PFSK-1 (cell line): ENCODE data around the gene MORN5.

ENCODE experiments used
- FOXP2 ChIP-seq: optimal IDR thresholded peaks from 2 replicates; pipeline ENCODE3; 2011; ENCODE audit warnings: borderline replicate concordance, control low read depth, inconsistent platforms; ENCODE audit not compliant: insufficient read depth; ENCODE audit errors: extremely low read length, extremely low read depth
- POLR2AphosphoS5 ChIP-seq: IDR thresholded peaks from 2 replicates; pipeline ENCODE4 v1.6.1; 2012; ENCODE audit warnings: low read depth, mild to moderate bottlenecking, control low read depth, low read length, moderate library complexity
- SIN3A ChIP-seq: IDR thresholded peaks from 2 replicates; pipeline ENCODE4 v1.6.1; 2012; ENCODE audit warnings: mild to moderate bottlenecking, low read length, moderate library complexity, borderline replicate concordance; ENCODE audit not compliant: insufficient read depth
- TAF1 ChIP-seq: IDR thresholded peaks from 2 replicates; pipeline ENCODE4 v1.6.1; 2012; ENCODE audit warnings: low read length, control low read depth, borderline replicate concordance; ENCODE audit not compliant: insufficient read depth
- TF ChIP-seq, protein P1 (sequence below), 2 experiments: IDR thresholded peaks; 2 replicates each; pipeline versions ENCODE4 v1.6.1 to v1.8.0; 2011 to 2012; ENCODE audit warnings: low read depth in 2 of 2, low read length in 2 of 2, control low read depth in 1 of 2, inconsistent platforms in 1 of 2, mild to moderate bottlenecking in 1 of 2, moderate library complexity in 1 of 2; ENCODE audit not compliant: insufficient read depth in 1 of 2

Gene MORN5

DNA sequence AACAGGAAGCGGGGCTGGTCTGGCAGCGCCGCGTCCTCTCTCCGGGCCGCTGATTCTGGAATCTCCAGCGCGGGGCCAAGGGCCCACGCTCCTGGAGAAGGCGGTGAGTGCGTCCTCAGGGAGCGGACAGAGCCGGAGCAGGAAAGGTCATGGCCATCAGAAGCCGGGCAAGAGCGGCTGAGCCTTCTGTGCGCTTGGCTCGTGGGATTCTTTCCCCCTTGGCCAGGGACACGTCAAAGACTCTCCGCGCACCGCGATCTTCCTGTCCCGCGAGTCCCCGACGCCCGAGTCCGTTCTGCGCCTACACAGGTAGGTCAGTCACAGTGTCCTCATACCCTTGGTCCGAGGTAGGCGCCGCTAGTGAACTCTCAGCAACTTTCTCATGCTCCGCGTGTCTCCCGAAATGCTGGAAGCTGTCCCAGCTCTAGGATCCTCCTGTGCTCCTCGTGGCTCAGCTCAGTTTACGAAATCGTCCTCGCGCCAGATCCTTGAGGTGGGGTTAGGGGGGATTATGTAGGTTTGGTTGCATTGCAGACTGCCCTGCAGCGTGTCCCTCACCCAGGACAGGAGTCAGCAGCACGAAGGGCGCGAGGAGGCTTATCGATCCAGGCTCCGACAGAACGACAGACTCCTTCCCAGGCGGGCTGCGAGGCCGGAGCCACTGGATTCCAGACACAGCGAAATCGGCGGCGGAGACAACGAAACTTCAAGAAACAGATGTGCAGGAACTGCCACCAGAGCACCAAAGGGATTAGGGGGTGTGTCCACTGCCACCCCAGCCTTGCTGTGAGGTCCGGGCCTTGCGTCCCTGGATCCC, 60.4 kb downstream of the MORN5 start:
- TF ChIP-seq SIN3A, result no peak
- TF ChIP-seq, protein P1, sequence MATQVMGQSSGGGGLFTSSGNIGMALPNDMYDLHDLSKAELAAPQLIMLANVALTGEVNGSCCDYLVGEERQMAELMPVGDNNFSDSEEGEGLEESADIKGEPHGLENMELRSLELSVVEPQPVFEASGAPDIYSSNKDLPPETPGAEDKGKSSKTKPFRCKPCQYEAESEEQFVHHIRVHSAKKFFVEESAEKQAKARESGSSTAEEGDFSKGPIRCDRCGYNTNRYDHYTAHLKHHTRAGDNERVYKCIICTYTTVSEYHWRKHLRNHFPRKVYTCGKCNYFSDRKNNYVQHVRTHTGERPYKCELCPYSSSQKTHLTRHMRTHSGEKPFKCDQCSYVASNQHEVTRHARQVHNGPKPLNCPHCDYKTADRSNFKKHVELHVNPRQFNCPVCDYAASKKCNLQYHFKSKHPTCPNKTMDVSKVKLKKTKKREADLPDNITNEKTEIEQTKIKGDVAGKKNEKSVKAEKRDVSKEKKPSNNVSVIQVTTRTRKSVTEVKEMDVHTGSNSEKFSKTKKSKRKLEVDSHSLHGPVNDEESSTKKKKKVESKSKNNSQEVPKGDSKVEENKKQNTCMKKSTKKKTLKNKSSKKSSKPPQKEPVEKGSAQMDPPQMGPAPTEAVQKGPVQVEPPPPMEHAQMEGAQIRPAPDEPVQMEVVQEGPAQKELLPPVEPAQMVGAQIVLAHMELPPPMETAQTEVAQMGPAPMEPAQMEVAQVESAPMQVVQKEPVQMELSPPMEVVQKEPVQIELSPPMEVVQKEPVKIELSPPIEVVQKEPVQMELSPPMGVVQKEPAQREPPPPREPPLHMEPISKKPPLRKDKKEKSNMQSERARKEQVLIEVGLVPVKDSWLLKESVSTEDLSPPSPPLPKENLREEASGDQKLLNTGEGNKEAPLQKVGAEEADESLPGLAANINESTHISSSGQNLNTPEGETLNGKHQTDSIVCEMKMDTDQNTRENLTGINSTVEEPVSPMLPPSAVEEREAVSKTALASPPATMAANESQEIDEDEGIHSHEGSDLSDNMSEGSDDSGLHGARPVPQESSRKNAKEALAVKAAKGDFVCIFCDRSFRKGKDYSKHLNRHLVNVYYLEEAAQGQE (IDR thresholded peaks at IDR 0.05; ENCODE audit: insufficient read depth in 1 of 2, low read depth in 2 of 2, low read length in 2 of 2), result no peak
- TF ChIP-seq TAF1, result no peak
- no peak for TF ChIP-seq FOXP2
- TF ChIP-seq POLR2AphosphoS5, result no peak

DNA sequence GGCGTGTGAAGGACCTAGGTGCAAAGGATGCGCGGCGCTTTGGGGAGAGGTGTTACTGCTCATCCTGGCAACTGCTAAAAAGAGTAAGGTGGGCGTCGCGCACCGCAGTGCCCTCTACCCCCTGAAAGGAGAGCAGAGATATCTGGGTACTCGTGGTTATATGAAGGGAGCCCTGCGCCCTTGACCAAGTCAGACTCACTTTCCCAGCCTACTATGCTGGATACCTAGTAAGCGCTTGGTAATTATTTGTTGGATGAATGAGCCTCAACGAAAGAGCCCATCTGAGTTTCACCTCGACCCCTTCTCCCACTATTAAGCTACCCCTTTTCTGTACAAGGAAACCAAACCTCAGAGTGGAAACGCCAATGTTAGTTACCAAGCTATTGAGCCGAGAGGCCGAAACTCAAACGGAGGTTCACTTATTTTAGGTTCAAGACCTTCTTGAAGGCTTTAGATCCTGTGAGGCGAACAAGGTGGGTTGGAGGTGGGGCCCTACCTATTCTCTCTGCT, 61.0 kb downstream of the MORN5 start:
- no peak for TF ChIP-seq SIN3A
- TF ChIP-seq, protein P1 (IDR thresholded peaks at IDR 0.05; ENCODE audit: insufficient read depth in 1 of 2, low read depth in 2 of 2, low read length in 2 of 2), result no peak
- no peak for TF ChIP-seq TAF1
- TF ChIP-seq POLR2AphosphoS5, result no peak
- no peak for TF ChIP-seq FOXP2

DNA sequence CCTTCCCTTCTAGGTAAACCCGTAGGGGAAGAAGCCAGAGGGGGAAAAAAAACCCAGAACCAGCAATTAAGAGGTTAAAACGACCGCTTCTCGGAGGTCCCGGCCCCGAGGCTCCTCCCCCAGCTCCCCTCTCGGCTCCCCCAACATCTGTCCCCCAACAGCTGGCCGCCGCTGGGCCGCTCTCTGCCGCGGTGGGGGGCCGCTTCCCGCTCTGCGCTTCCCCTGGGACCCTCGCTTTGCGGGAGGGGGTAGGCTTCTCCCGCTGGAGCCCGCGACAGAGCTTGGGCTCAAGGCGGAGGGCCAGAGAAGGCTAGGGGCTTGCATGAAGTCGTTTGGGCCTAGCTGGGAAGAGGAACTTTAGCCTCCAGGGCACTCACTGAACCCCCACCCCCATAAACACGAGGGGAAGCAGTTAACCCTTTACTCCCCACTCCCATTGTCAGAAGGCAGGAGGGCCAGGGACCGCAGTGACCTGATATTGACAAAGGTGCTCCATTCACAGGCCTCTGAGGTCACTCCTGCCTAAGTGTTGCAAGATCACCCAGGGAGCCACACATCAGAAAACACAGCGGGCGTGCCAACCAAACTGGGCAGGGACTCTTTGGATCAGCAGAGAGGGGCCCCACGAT, 61.6 kb downstream of the MORN5 start:
- TF ChIP-seq POLR2AphosphoS5, result no peak
- TF ChIP-seq SIN3A, result no peak
- no peak for TF ChIP-seq TAF1
- TF ChIP-seq, protein P1 (IDR thresholded peaks at IDR 0.05; ENCODE audit: insufficient read depth in 1 of 2, low read depth in 2 of 2, low read length in 2 of 2), result no peak
- no peak for TF ChIP-seq FOXP2

DNA sequence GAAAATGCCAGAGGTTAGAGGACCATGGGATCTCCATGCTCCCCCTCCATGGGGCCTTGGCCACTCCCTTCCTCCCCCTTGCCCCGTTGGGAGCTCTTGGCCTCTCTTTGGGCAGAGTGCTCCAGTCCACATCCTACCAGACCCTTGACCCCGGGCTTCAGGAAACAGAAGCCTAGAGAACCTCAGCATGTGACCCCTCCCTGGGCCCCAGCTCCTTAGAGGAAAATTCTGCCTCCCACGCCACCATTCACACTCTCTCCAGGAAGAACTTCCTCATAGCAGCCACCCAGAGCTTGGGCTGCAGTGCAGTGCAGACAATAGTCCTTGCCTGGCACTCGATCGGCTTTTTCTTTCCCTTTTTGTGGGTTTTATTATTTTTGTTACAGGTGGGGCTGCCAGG, 63.1 kb downstream of the MORN5 start:
- TF ChIP-seq POLR2AphosphoS5 (no peak), FOXP2 (no peak), TAF1 (no peak), SIN3A (no peak)
- TF ChIP-seq, protein P1 (IDR thresholded peaks at IDR 0.05; ENCODE audit: insufficient read depth in 1 of 2, low read depth in 2 of 2, low read length in 2 of 2), result no peak

DNA sequence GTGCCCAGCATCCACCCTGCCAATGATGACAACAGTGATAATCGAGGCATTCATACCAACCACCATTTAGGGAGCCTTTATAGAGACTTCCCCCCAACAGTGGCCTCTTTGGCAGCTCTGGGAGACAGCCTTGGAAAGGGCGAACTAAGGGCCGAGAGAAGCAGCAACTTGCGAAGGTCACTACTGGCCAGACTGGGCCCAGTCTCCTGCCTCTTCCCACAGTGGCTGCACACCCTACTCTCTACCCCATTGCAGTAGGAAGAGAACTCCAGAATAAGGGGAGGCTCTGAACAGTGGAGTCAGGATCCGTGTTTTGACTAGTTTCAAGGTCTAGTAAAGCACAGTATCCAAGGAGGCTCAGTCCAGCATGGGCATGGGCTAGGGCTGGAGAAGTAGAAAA, 63.7 kb downstream of the MORN5 start:
- TF ChIP-seq TAF1 (no peak), SIN3A (no peak), FOXP2 (no peak), POLR2AphosphoS5 (no peak)
- TF ChIP-seq, protein P1 (IDR thresholded peaks at IDR 0.05; ENCODE audit: insufficient read depth in 1 of 2, low read depth in 2 of 2, low read length in 2 of 2), result no peak
